ENCODE measurements around the gene TMEM79. TPM values are rescaled to one million over a fixed set of nuclear protein-coding genes. Genes with fewer than 3 reads are reported as not detected.
A peak's percentile ranks its signal among the peaks of the same experiment; 100 is the strongest.

Gene TMEM79
- total RNA-seq, 1 donor from 2014 or later, result 7.1 TPM

GRCh38 chr1:156247460-156248322 is 36.4 kb upstream of the TMEM79 start, which contains the start of gene PAQR6:
TSS of gene PAQR6 (minus strand) at chr1:156248056. CDS start at chr1:156246731, 1,325 bp downstream.
- DNase-seq (ENCODE audit: low read depth) (no peak), FAIRE-seq (no peak)
- Histone ChIP-seq H3K4me3 (ENCODE audit: low read depth, low read length) (no peak within 1 kb of the TSS), H3K27me3 (ENCODE audit: control insufficient read depth, insufficient read depth, low read length) (no peaks in the 10 kb centered on the region), H3K36me3 (ENCODE audit: control insufficient read depth, insufficient read depth, low read length) (peaks cover 25% of the 10 kb centered on the region)
- TF ChIP-seq CTCF (IDR thresholded peaks at IDR 0.05; ENCODE audit: insufficient read depth, low read length, severe bottlenecking), result no peak

GRCh38 chr1:156248323-156248683 is 35.8 kb upstream of the TMEM79 start:
- Histone ChIP-seq H3K36me3 (ENCODE audit: control insufficient read depth, insufficient read depth, low read length) (peaks cover 30% of the 10 kb centered on the region), H3K4me3 (ENCODE audit: low read depth, low read length) (no peak overlapping the region), H3K27me3 (ENCODE audit: control insufficient read depth, insufficient read depth, low read length) (no peaks in the 10 kb centered on the region)
- DNase-seq (ENCODE audit: low read depth) (no peak), FAIRE-seq (no peak)
- no peak for TF ChIP-seq CTCF (IDR thresholded peaks at IDR 0.05; ENCODE audit: insufficient read depth, low read length, severe bottlenecking)

- H3K36me3 ChIP-seq (ENCODE audit: control insufficient read depth, insufficient read depth, low read length), result peaks cover 36% of the 10 kb centered on the region
- DNase-seq (ENCODE audit: low read depth), result no peak
- no peak for FAIRE-seq
- H3K27me3 ChIP-seq (ENCODE audit: control insufficient read depth, insufficient read depth, low read length), result no peaks in the 10 kb centered on the region
- TF ChIP-seq CTCF (IDR thresholded peaks at IDR 0.05; ENCODE audit: insufficient read depth, low read length, severe bottlenecking), result no peak
- H3K4me3 ChIP-seq (ENCODE audit: low read depth, low read length), result no peak overlapping the region
Measured at GRCh38 chr1:156249593-156249992, 34.5 kb upstream of the TMEM79 start.

GRCh38 chr1:156251527-156251926 is 32.6 kb upstream of the TMEM79 start:
- no peak for FAIRE-seq
- TF ChIP-seq CTCF (IDR thresholded peaks at IDR 0.05; ENCODE audit: insufficient read depth, low read length, severe bottlenecking), result no peak
- H3K4me3 ChIP-seq (ENCODE audit: low read depth, low read length), result no peak overlapping the region
- no peak for DNase-seq (ENCODE audit: low read depth)
- peaks cover 38% of the 10 kb centered on the region for H3K36me3 ChIP-seq (ENCODE audit: control insufficient read depth, insufficient read depth, low read length)
- H3K27me3 ChIP-seq (ENCODE audit: control insufficient read depth, insufficient read depth, low read length), result no peaks in the 10 kb centered on the region

- FAIRE-seq (peak; percentile 55), DNase-seq (ENCODE audit: low read depth) (no peak)
- no peak for TF ChIP-seq CTCF (IDR thresholded peaks at IDR 0.05; ENCODE audit: insufficient read depth, low read length, severe bottlenecking)
- Histone ChIP-seq H3K4me3 (ENCODE audit: low read depth, low read length) (no peak overlapping the region), H3K27me3 (ENCODE audit: control insufficient read depth, insufficient read depth, low read length) (no peaks in the 10 kb centered on the region), H3K36me3 (ENCODE audit: control insufficient read depth, insufficient read depth, low read length) (peaks cover 50% of the 10 kb centered on the region)
Measured at GRCh38 chr1:156253634-156254033, 30.5 kb upstream of the TMEM79 start.
